HG03432 (cell line): ENCODE results near the gene GAPDH.
"Not testable (repeated sequence)": the region's sequence is repeated elsewhere in the genome, so short reads cannot be mapped to it uniquely, and the experiment has no call there.

Experiments
- ATAC-seq: cut with Tn5 transposase; IDR thresholded peaks from one replicate; pipeline ENCODE4 v1.9.1; 2021; ENCODE audit warnings: mild to moderate bottlenecking, moderate library complexity; ENCODE audit not compliant: unreplicated experiment

GAPDH gene

DNA sequence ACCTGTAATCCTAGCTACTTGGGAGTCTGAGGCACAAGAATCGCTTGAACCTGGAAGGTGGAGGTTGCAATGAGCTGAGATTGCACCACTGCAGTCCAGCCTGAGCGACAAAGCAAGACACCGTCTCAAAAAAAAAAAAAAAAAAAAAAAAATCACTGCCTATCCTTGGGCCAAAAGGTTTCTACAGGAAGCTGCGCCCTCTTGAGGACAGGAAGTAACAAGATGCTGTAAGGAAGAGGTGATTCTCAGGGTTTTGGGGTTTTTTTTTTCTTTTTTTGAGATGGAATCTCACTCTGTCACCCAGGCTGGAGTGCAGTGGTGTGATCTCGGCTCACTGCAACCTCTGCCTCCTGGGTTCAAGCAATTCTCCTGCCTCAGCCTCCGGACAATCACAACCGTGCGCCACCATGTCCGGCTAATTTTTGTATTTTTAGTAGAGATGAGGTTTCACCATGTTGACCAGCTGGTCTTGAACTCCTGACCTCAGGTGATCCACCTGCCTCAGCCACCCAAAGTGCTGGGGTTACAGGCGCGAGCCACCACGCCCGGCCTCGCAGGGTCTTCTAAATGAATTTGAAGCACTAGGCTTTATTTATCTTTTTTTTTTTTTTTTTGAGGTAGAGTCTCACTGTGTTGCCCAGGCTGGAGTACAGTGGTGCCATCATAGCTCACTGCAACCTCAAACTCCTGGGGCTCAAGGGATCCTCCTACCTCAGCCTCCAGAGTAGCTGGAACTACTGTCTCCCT is 23.9 kb downstream of the GAPDH start:
- not testable (repeated sequence) for ATAC-seq

DNA sequence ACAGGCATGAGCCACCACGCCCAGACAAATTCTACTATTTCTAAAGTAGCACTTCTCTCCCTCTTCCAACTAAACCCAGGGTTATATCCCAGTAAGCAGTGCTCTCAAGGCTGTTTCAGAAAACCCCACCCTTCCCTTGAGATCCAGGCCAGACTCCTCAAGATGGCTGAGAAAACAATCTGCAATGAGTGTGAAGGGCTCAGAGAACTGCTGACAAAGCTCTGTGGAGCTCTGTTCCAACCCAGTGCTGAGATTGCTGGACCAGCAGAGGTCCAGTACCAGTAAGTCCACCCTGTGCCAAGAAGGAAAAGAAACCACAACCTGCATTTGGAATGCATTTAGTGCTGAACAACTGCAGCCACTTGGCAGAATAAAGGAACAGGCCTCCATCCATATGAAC is 25.2 kb downstream of the GAPDH start:
- no peak for ATAC-seq

DNA sequence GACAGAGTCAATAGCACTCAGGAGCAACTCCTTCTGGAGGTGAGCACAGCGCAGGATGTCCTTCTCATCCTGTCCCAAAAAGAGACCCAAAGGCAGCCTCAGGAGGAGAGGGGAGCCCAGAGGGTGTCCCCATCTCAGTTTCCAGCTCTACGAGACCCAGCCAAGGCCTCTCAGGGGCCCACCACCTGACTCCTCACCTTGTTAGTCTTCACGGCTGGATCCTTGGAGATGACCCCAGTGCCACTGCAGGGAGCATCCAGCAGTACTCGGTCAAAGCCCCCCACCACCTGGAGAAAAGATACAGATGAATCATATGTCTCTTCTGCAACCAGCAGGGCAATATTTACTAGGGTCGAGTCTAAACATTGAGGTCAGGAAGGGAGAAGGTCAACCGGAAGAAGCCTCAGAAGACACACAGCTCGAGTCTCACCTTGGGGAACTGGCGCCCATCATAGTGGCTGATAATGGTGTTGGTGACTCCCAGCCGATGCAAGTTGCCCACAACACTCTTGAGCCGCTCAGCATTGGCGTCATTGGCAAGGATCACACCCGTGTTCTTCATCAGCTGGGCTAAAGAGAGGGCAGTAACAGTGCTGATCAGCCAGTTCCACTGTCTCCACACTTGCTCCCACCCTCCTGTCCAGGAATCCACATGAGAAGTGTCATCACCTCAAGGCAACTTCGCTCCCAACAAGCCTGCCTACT is 26.3 kb downstream of the GAPDH start:
- no peak for ATAC-seq

DNA sequence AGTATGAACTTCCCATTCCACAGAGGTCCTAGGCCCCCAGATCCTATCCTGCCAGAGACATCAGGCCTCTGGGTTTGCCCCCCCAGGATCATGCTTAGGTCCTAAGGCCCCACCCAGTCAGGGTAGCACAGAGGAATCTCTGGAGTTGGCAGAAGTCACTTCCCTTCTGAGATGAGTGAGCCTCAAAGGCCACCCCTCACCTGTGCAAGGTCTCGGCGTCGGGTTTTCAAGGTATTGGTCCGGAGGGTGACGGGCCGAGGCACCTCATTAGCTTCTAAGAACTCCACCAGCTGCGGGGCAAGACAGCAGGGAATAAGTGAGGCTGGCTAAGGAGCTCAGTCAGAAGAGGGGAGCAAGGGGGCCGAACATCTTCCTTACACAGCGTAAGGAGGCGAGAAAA is 28.6 kb downstream of the GAPDH start:
- no peak for ATAC-seq

DNA sequence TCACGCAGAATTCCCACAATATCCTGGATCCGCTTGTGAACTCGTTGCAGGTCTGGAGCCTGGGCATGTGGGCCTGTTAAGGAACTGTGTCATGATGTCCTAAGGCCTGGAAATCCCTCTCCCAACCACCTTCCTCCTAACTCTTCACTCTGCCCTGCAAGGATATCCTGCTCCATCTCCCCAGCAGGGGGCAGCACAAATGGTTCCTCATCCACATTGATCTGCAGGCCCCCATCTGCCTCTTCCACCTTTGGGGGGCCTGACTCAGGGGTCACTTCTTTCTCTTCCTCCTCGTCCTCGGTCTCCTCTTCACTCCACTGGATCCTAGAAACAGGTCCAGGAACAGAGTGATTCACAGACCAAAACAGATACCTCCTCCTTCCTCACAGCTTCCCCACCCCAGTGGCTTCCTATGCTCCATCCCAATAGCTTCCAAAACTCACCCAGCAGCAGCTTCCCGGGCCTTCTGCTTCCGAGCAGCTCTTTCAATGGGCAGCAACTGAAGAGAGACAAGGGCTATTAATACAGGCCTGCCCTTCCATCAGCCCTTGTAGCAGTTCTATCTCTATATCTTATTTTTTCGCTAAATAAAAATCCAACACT is 29.2 kb downstream of the GAPDH start:
- ATAC-seq: no peak

DNA sequence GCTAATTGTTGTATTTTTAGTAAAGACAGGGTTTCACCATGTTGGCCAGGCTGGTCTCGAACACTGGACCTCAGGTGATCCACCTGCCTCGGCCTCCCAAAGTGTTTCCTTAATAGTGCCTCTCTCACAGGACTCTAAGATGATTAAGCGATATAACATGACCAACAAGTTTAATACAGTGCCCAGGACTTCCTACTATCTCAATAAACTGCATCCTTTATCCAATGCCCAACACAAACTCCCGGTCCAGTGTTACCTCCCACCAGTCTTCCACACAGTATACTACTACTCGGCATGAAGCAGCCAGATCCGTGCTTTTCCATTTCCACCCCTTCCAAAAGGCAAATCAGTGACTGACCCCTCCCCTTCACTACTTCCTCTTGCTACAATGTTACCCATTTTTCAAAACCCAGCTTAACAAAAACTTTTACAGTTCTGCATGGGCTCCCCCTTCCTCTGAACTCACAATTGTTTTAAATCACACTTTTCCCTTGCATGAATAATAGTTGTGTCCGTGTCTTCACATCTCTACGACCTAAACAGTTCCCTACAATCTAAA is 32.9 kb downstream of the GAPDH start:
- ATAC-seq: no peak

DNA sequence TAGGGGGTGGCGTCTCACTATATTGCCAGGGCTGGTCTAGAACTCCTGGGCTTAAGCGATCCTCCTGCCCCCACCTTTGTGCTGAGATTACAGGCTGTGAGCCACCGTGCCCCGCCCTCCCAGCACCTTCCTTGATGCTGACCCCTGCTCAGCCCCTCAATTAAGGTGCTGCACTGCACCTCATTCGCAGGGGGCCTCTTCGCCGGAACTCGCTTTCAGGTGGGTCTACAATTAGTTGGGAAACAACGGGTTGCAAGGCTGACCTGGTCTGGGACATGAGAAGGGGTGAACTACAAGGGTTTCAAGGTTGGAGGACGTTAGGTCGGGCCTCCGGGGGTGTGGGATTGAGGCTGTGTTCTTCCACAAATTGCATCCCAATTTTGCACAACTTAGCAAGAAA is 35.0 kb downstream of the GAPDH start:
- ATAC-seq: no peak

DNA sequence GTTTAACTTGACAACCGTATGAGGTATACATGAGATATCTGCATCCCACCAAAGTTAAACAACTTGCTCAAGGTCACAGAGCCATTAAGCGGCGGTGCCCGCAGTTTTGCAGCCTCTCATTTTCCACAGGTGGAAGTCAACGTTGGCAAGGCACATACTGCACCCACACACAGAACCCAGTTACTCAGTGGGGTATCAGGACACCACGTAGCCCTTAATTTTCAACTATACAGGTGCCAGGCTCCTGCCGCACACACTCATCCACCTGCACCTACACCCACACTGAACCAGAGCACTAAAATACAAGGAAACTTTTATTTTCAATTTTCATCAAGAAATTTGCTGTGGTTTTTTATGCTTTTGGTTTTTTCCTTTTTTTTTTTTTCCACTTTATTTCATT is 35.5 kb downstream of the GAPDH start:
- ATAC-seq: no peak

DNA sequence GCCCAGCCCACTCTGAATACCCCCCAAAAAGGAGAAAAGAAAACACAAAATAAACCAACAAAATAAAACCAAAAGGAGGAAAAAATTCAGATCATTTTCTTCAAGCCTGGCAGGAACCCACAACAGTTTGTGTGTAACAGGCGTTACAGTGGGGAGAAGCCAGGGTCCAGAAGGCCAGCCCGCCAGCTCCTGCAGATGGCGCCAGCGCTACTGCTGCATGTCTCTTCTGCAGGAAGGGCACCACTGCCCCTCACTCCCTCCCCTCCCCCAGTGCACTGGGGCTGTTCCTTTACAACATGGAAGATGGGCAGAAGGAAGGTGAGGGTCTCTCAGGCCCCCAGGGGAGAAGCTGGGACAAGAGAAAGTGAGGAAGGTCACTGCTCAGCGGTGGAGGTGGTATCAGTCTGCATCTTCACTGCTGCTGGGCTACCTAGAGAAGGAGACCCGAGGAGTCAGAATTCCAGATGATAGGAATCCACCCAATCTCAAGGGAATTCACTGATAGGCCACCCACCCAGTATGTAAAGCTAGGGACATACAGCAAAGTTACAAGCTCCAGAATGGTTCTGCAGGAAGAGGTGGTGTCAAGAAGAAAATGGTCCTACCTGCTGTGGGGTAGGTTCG is 36.1 kb downstream of the GAPDH start:
- ATAC-seq: no peak

DNA sequence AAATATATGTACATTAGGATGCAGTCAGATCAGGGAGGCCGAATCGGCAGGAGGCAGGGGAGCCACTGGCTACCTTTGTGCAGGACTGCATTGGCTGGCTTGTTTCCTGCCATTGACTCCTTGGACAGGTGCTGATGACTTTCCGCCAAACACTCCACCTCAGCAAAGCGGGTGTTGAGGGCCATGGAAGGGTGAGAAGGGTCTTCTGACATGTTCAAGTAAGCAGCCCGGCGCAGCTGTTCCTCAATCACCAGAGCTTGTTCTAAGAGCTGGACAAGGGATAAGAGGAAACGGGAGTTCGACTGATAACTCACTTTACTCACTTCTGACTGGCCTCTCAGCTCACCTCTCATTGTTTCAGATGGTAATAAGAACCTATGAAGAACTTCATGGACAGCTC is 38.7 kb downstream of the GAPDH start:
- ATAC-seq: no peak

DNA sequence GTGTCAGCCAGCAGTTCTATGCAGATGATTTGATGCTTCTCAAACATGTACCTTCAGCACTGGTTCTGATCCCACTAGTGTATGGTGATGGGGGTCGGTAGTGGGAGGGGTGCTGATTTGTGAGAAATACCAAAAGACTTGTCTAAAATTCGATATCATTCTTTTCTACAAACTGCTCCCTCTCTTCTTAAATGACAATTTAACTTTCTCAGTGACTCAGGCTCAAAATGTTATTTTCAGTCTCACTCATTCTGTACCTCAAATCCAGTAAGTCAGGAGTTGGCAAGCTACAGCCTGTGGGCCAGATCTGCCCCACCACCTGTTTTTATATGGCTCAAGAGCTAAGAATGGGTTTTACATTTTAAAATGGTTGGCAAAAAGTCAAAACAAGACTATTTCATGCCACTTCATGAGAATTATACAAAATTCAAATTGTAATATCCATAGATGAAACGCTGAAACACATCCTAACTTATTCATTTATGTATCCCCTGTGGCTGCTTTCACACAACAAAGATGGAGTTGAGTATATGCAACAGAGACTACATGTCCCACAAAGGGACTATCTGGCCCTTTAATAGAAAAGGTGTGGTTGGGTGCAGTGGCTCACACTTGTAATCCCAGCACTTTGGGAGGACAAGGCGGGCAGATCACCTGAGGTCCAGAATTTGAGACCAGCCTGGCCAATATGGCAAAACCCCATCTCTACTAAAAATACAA is 40.4 kb downstream of the GAPDH start:
- ATAC-seq: no peak

DNA sequence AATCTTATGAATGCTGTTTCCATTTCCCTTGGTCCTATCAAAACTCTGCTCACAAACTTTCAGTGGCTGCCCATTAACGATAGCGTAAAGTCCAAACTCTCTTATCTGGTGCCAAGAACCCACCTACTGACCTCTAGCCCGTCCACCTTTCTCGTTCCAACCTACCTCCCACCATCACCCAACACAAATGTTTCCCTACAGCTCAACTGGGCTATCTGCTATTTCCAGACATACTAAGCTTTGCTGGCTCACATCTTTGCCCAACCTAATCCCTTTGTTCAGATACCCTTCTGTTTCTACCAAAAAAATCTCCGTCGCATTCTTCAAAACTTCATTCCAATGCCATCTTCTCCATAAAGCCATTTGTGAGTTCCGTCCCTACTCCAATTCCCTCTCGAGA is 41.3 kb downstream of the GAPDH start:
- no peak for ATAC-seq

DNA sequence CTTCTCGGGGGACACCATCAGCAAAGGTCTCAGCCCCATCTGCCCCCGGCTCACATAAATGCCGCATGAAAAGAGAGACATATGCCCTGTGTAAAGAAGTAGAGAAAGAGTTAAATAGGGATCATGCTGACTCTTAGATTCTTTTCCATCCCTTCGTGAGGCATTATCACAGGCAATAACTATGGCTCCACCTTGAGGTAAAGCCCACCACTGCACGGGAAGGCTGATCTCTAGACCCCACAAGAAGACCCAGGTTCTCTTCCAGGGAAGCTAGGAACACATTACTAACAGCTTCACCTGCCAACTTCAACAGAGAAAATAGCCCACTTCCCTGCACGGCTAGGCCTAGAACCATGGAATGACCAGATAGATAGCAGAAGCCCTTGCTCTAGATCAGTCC is 47.9 kb downstream of the GAPDH start:
- no peak for ATAC-seq

DNA sequence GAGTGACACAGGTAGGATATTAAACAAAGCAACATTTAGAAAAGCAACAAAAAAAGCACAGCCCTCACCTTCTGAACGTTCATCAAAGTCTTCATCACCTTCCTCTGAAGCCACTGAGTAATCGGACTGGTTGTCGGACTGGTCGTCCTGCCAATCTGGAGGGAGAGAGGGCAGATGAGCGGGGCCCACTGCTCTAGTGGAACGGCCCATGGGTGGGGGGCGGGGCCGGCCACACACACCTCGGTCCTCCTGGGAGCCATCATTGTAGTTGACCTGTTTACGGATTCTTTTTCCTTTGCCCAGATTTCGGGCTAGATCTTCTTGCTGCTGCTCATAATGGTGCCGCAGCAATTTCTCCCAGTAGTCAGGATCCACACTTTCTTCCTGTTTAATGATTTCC is 48.6 kb downstream of the GAPDH start:
- no peak for ATAC-seq

DNA sequence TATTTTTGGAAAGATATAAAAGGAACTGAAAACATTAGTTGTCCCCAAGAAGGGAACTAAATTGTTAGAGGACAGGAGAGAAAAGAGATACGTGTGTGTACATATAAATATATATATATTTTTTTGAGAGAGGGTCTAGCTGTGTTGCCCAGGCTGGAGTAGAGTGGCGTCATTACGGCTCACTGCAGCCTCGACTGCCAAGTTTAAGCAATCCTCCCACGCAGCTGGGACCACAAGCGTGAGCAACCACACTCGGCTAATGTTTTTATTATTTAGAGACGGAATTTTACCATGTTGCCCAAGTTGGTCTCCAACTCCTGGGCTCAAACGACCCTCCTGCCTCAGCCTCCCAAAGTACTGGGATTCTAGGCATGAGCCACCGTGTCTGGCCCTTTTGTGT is 50.0 kb downstream of the GAPDH start:
- ATAC-seq: no peak

DNA sequence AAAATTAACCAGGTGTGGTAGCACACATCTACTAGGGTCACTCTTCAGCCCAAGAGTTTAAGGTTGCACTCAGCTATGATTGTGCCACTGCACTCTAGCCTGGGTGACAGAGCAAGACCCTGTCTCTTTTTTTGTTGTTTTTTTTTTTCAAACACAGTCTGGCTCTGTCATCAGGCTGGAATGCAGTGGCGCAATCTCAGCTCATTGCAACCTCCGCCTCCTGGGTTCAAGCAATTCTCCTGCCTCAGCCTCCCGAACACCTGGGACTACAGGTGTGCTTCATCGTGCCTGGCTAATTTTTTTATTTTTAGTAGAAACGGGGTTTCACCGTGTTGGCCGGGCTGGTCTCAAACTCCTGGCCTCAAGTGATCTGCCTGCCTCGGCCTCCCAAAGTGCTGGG is 52.3 kb downstream of the GAPDH start:
- ATAC-seq: not testable (repeated sequence)
